Memory B cell (primary cell): ENCODE results near the gene SERTAD2.
A peak's percentile ranks its signal among the peaks of the same experiment; 100 is the strongest.

Experiments
- ATAC-seq: fragments of 150-1000 bp; cut with Tn5 transposase; 2 replicates; pipeline ENCODE4 v1.10.0; 2021; ENCODE audit warnings: low read depth, mild to moderate bottlenecking, moderate library complexity
- DNase-seq, 2 donors: peaks; one replicate each; pipeline ENCODE4 v3.0.0; 2022; ENCODE audit warnings: low spot score in 2 of 2
- H3K27ac Mint-ChIP-seq: one replicate; pipeline ENCODE4 v1.8.0; 2022; ENCODE audit warnings: mild to moderate bottlenecking, moderate library complexity, mixed read lengths
- H3K27me3 Mint-ChIP-seq: one replicate; pipeline ENCODE4 v1.8.0; 2022; ENCODE audit warnings: mixed read lengths
- H3K36me3 Mint-ChIP-seq: one replicate; pipeline ENCODE4 v1.8.0; 2022; ENCODE audit warnings: mild to moderate bottlenecking, mixed read lengths
- H3K4me1 Mint-ChIP-seq: one replicate; pipeline ENCODE4 v1.8.0; 2022; ENCODE audit warnings: mixed read lengths
- H3K4me3 Mint-ChIP-seq: one replicate; pipeline ENCODE4 v1.8.0; 2022; ENCODE audit warnings: mild to moderate bottlenecking, moderate library complexity, mixed read lengths
- H3K9me3 Mint-ChIP-seq: one replicate; pipeline ENCODE4 v1.8.0; 2022; ENCODE audit warnings: mixed read lengths

The SERTAD2 gene

GRCh38 chr2:64624862-64625261 is 28.9 kb downstream of the SERTAD2 start:
- no peak for ATAC-seq

DNA sequence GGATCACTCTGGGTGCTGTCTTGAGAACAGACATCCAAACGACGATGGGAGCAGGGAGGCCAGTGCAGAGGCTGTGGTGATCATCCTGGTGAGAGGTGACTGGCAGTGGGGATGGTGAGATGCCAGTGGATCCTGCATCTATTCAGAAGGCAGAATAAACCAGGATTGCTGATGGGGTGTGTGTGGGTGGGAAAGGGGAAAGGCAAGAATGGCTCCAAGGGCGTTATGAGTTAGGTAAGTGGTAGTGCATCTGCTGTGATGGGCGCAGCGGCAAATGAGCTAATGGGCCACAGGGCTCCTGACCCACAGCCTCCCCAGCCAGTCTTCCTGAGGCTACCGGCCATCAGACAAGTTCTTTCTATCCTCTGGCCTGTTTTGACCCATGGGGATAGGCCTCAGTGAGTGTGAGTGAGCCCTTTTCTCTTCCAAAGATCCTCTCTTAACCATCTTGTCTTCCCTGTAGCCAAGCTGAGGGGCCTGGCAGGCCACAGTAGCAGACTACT is 29.6 kb downstream of the SERTAD2 start:
- no peaks in the 10 kb centered on the region for H3K36me3 Mint-ChIP-seq
- DNase-seq (no peak), ATAC-seq (no peak)

More at GRCh38 chr2:64624862-64625261, 28.9 kb downstream of the SERTAD2 start:
- no peak overlapping the region for H3K4me3 Mint-ChIP-seq
- peaks cover 18% of the 10 kb centered on the region for H3K4me1 Mint-ChIP-seq
- H3K27ac Mint-ChIP-seq: peak overlapping the region; percentile 49
- no peaks in the 10 kb centered on the region for H3K27me3 Mint-ChIP-seq
- no peaks in the 10 kb centered on the region for H3K36me3 Mint-ChIP-seq
- H3K9me3 Mint-ChIP-seq: no peaks in the 10 kb centered on the region
- no peak for DNase-seq

GRCh38 chr2:64623242-64623850 is 30.4 kb downstream of the SERTAD2 start:
- no peak overlapping the region for H3K27ac Mint-ChIP-seq
- ATAC-seq (no peak), DNase-seq (no peak)
- no peaks in the 10 kb centered on the region for H3K36me3 Mint-ChIP-seq
- H3K4me3 Mint-ChIP-seq: no peak overlapping the region
- H3K27me3 Mint-ChIP-seq: no peaks in the 10 kb centered on the region
- peaks cover 15% of the 10 kb centered on the region for H3K4me1 Mint-ChIP-seq
- no peaks in the 10 kb centered on the region for H3K9me3 Mint-ChIP-seq

More for the DNA sequence above, 29.6 kb downstream of the SERTAD2 start:
- H3K4me1 Mint-ChIP-seq: peaks cover 18% of the 10 kb centered on the region
- H3K27ac Mint-ChIP-seq: no peak overlapping the region
- no peaks in the 10 kb centered on the region for H3K9me3 Mint-ChIP-seq
- H3K4me3 Mint-ChIP-seq: no peak overlapping the region
- no peaks in the 10 kb centered on the region for H3K27me3 Mint-ChIP-seq

- no peak overlapping the region for H3K4me3 Mint-ChIP-seq
- H3K27ac Mint-ChIP-seq: no peak overlapping the region
- H3K4me1 Mint-ChIP-seq: peaks cover 21% of the 10 kb centered on the region
- ATAC-seq (no peak), DNase-seq (no peak)
- no peaks in the 10 kb centered on the region for H3K27me3 Mint-ChIP-seq
- no peaks in the 10 kb centered on the region for H3K36me3 Mint-ChIP-seq
- no peaks in the 10 kb centered on the region for H3K9me3 Mint-ChIP-seq
Measured at GRCh38 chr2:64622443-64623241, 31.1 kb downstream of the SERTAD2 start.

DNA sequence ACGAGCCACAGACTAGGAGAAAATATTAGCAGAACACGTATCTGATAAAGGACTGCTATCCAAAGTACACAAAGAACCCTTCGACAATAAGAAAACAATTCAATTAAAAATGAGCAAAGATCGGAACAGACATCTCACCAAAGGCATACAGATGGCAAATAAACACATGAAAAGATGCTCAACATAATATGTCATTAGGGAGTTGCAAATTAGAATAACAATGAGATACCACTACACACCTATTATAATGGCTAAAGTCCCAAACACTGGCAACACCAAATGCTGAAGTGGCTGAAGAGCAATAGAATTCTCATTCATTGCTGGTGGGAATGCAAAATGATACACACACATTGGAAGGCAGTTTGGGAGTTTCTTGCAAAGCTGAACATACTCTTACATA is 33.1 kb downstream of the SERTAD2 start:
- no peaks in the 10 kb centered on the region for H3K36me3 Mint-ChIP-seq
- no peaks in the 10 kb centered on the region for H3K27me3 Mint-ChIP-seq
- no peak overlapping the region for H3K4me3 Mint-ChIP-seq
- peaks cover 14% of the 10 kb centered on the region for H3K4me1 Mint-ChIP-seq
- ATAC-seq: no peak
- no peak for DNase-seq
- no peak overlapping the region for H3K27ac Mint-ChIP-seq
- no peaks in the 10 kb centered on the region for H3K9me3 Mint-ChIP-seq

DNA sequence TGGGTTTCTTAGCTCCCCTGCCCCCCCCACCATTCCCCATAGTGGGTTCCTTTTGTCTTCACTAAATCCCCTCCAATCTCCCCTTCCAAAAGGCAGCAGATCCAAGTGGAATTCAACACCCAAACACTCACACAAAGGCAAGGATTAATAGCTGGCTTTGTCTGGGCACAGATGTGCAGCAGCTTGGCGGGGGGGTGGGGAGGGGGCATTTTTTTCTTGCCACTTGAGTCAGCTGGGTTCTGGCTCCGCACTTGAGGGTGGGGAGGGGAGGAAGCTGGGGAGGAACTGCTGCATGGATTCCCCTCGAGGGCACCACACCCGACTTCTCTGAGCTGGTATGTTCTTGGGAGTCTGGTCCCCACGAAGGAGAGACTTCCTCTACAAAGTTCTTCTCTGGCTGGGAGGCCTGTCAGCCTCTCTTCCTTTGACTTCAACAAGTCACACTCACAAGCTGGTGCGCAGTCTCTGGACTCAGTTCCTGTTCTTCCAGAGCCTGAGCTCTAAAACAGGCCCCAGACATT is 36.0 kb downstream of the SERTAD2 start:
- H3K27ac Mint-ChIP-seq: peak overlapping the region; percentile 75
- no peak overlapping the region for H3K4me3 Mint-ChIP-seq
- no peaks in the 10 kb centered on the region for H3K27me3 Mint-ChIP-seq
- peaks cover 11% of the 10 kb centered on the region for H3K4me1 Mint-ChIP-seq
- ATAC-seq (peak; percentile 12), DNase-seq (no peak)
- H3K36me3 Mint-ChIP-seq: no peaks in the 10 kb centered on the region
- H3K9me3 Mint-ChIP-seq: no peaks in the 10 kb centered on the region

GRCh38 chr2:64615844-64616536 is 37.7 kb downstream of the SERTAD2 start:
- H3K9me3 Mint-ChIP-seq: no peaks in the 10 kb centered on the region
- H3K27me3 Mint-ChIP-seq: no peaks in the 10 kb centered on the region
- H3K4me3 Mint-ChIP-seq: no peak overlapping the region
- no peak overlapping the region for H3K27ac Mint-ChIP-seq
- peaks cover 11% of the 10 kb centered on the region for H3K4me1 Mint-ChIP-seq
- H3K36me3 Mint-ChIP-seq: no peaks in the 10 kb centered on the region
- no peak for DNase-seq
- no peak for ATAC-seq

DNA sequence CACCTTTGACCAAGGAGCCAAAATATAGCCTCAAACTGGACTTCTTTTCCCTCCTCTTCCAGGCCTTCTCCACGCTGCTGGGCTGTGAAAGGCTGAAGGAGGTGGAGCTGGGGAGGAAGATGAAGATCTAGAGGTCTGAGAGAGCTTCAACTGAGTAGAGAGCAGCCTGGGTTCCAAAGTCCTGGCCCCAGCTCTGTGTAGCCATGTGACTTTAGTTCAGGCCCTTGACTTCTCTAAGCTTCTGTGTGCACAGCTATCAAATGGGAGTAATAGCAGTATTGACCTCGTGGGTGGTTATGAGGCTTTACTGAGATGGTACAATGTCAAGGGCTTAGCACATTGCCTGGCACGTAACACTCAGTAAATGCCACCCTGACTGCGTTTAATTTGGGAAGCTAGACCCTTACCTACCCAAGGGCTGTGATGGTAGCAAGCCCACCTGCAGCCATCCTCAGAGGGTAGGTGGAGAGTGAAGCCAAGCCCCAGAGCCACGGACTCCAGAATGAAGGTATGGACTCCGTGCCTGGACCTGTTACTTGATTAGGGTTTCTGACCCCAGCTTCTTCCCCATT is 38.4 kb downstream of the SERTAD2 start:
- H3K36me3 Mint-ChIP-seq: no peaks in the 10 kb centered on the region
- H3K27me3 Mint-ChIP-seq: no peaks in the 10 kb centered on the region
- DNase-seq: no peak
- no peak overlapping the region for H3K27ac Mint-ChIP-seq
- H3K4me3 Mint-ChIP-seq: no peak overlapping the region
- H3K4me1 Mint-ChIP-seq: peaks cover 11% of the 10 kb centered on the region
- ATAC-seq: no peak
- H3K9me3 Mint-ChIP-seq: no peaks in the 10 kb centered on the region

GRCh38 chr2:64613276-64613675 is 40.4 kb downstream of the SERTAD2 start:
- no peaks in the 10 kb centered on the region for H3K36me3 Mint-ChIP-seq
- no peak for ATAC-seq

DNA sequence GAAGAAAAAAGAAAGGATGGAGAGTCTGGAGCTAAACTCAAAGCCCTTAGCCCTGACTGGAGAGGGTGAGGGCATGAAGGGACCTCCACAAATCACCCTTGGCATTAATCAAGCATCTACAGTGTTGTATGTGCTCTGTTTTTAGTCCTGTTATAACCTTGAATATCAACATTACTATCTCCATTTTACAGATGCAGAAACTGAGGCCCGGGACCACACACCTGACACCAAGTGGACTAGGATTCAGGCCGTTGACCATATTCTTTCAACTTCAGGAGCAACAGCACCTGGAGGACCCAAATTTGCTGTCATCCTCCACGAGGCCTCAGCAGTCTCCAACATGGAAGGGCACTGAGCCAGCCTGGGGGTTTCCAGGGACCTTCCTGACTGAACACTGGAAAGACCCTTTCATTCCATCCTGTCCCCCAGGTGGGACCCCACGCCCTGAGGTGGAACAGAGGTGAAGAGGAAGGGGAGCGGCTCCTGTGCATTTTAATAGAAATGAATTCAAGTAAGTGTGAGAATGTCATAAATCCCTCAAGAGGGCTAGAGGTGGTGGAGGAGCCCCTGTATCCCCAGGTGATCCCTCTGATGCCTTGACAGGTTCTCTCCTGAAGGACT is 41.0 kb downstream of the SERTAD2 start:
- Mint-ChIP-seq H3K4me1 (peaks cover 13% of the 10 kb centered on the region), H3K27me3 (no peaks in the 10 kb centered on the region), H3K36me3 (no peaks in the 10 kb centered on the region), H3K9me3 (no peaks in the 10 kb centered on the region), H3K27ac (no peak overlapping the region), H3K4me3 (no peak overlapping the region)
- no peak for ATAC-seq
- no peak for DNase-seq

More at GRCh38 chr2:64613276-64613675, 40.4 kb downstream of the SERTAD2 start:
- Mint-ChIP-seq H3K4me3 (no peak overlapping the region), H3K9me3 (no peaks in the 10 kb centered on the region), H3K4me1 (peaks cover 14% of the 10 kb centered on the region), H3K27ac (no peak overlapping the region), H3K27me3 (no peaks in the 10 kb centered on the region)
- DNase-seq: no peak

DNA sequence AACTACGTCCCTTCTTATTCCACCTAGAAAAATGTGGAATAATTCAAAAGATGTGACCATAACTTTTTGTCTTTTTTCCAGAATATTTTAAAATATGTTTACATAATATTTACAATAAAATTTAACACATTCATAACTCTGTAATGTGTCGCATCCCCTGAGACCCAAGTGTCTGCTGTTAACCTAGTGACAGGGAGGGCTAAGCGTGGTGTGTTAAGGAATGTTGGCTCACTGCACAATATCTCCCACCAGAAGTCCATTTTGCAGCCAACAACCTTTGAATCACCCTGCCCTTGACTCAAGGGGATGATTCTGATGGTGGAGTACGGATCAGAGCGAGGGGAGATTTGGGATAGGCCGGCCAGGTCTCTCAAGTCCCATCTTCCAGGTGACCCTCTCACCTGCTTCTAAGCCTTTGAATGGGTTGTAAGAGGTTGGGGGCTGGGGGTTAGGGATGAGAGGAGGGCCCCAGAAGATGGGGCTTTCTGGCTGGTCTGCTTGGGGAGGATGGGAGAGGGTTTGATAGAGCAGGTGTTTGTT is 43.3 kb downstream of the SERTAD2 start:
- Mint-ChIP-seq H3K4me3 (peak overlapping the region; percentile 54), H3K36me3 (no peaks in the 10 kb centered on the region), H3K9me3 (no peaks in the 10 kb centered on the region), H3K27ac (peak overlapping the region; percentile 16), H3K4me1 (peaks cover 18% of the 10 kb centered on the region), H3K27me3 (no peaks in the 10 kb centered on the region)
- DNase-seq (no peak), ATAC-seq (no peak)

- Mint-ChIP-seq H3K9me3 (no peaks in the 10 kb centered on the region), H3K4me3 (peak overlapping the region; percentile 89), H3K27me3 (no peaks in the 10 kb centered on the region), H3K4me1 (peaks cover 18% of the 10 kb centered on the region), H3K27ac (peak overlapping the region; percentile 89), H3K36me3 (no peaks in the 10 kb centered on the region)
- ATAC-seq (no peak), DNase-seq (no peak)
Measured at GRCh38 chr2:64609942-64610281, 43.8 kb downstream of the SERTAD2 start.

- Mint-ChIP-seq H3K9me3 (peaks cover 2% of the 10 kb centered on the region), H3K27me3 (no peaks in the 10 kb centered on the region), H3K4me3 (peak overlapping the region; percentile 89), H3K27ac (peak overlapping the region; percentile 89), H3K4me1 (peaks cover 18% of the 10 kb centered on the region), H3K36me3 (no peaks in the 10 kb centered on the region)
- DNase-seq: peak; percentile 78 to 87
- peak; percentile 65 for ATAC-seq
Measured at GRCh38 chr2:64609227-64609941, 44.3 kb downstream of the SERTAD2 start.
